HG02763 (cell line): Measurements from ENCODE around the gene COL12A1.
A peak's percentile ranks its signal among the peaks of the same experiment; 100 is the strongest.

Experiments used
- ATAC-seq: cut with Tn5 transposase; IDR thresholded peaks from one replicate; pipeline ENCODE4 v1.9.1; 2021; ENCODE audit warnings: mild to moderate bottlenecking, moderate library complexity; ENCODE audit not compliant: unreplicated experiment

The COL12A1 gene

GRCh38 chr6:75180864-75181263 lies 25.0 kb downstream of the COL12A1 start:
- no peak for ATAC-seq

DNA sequence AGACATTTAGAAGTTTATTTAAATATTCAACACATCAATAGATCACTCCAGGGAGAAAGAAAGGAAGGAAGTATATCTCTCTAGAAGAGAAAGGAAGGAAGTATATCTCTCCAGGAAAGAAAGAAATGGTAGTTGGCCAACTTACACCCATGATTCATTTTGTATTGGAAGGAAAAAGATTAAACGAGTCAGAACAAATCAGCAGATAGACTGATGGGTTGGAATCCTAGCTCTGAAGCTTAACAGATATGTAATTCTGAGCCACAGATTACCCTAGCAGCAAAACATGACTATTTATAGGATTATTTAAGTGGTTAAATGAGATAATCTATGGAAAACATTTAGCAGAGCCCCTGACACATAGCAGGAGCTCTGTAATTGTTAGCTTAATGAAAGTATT lies 27.1 kb downstream of the COL12A1 start:
- no peak for ATAC-seq

DNA sequence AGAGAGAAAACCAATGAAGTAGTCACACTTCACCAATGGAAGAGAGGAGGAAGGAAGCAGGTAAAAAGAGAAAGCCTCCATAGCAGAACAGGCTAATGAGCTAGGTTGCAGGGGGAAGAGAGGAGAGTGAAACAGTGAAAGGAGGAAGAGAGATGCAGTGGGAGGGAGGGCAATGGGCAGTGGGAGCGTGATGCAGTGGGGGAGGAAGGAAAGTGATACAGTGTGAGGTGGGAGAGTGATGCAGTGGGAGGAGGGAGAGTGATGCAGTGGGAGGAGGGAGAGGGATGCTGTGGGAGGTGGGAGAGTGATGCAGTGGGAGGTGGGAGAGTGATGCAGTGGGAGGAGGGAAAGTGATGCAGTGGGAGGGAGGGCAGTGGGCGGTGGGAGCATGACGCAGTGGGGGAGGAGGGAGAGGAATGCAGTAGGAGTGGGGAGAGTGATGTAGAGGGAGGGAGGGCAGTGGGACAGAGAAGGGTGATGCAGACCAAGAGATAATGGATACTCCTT lies 29.7 kb downstream of the COL12A1 start:
- ATAC-seq: no peak

DNA sequence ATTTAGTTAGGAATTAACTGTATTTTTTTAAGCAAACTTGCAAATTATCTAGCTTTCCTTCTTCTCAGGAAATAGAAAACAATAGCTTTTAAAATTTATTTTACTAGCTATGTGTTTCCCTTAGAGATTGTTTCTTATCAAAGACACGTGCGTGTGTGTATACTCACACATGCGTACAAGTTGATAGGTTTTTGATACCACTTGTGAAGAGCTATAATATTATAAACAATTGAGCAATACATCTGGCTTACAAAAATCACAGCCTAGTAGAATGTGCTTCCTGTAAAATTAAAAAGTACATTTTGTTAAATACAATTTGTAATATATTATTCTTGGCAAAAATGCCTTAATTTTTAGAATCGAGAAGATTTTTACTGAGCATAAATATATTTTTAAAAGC lies 33.9 kb downstream of the COL12A1 start:
- no peak for ATAC-seq

DNA sequence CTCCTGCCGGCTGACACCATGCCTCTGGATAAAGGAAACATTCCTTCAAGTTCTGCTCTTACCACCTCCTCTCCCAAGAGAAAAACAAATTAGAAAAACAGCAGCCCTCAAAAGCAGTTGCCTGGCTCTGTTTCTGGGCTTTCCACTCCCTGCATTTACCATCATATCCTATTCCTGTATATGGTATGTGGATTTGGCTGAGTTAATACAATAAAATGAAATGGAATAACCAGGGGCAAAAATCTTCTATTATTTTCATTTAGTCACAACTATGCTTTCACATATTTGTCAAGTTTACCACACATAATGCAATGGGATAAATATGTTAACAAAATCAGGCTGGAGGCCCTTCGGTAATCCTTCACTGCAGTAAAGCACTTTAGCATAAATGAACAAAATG lies 34.3 kb downstream of the COL12A1 start:
- ATAC-seq: no peak

DNA sequence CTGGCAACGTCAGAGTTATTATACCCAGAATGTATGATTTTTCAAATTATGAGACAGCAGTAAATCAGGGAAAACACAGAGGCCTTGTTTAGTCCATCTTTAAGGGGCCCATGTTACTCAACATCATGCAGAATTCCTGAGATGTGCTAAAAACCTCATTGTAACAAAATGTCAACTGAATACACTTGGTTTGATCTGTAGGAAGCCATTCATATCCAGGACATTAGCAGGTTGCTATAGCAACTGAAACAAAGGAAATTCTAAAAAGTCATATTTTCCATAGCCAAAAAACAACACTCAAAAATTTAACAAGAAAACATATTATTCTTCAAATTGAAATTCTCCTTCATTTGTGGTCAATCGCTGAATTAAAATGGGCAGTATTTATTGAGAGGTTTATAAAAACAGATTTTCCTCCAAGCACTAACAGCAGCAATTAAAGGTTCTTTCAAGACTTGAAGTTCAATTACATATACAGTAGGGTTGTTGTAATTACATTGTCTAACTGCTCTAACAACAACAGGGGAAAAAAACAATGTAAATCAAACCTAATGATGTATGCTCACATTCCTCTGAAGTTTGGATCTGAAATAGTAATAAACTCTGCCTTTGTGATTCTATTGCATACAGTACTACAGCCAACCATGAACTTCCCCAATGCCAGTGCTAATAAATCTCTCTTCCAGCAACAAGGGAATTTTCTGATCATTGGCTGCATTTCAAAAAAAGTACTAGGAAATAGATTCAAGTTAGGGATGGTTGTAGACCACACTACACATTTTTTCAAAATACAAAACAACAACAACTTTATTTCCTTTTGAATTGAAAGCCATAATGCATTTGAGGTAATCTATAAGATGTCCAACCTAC lies 34.9 kb downstream of the COL12A1 start:
- no peak for ATAC-seq

DNA sequence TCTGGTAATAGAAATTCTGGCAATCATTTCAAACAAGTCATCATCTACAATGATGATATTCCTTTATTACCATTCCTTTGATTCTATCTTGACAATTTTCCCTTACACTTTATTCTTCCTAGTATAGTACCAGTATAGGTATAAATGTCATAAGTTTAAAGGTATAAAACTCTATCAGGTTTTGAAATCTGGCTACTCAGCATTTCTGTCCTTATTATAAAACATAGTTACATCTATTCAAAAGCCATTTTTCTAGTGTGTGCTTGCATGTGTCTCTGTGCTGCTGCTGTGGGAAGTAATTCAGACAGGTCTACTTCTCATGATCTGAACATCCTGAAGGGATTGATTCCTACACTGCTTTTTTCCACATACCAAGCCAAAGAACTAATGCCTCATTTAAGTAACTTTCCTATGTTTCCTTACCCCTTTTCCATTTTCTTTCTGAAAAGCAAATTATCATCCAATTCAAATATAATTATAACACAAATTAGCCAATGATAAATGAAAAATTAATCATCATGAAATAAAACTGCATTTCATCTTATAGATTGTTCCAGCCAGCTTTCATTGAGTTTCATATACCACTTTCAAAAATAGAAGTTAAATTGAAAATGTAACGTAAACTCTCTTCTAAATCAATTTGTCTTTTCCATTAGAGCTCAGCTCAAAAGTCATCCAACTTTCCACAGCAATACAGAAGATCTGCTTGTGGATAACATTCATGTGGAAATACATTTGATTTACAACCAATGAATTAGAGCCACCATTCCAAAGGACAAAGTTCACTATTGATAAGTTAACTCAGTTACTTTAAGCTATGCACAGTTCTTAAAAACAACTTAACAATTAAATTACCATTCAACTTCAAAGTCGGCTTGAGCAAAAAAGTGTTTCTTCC lies 35.9 kb downstream of the COL12A1 start:
- ATAC-seq: no peak

GRCh38 chr6:75167851-75168250 lies 38.0 kb downstream of the COL12A1 start:
- ATAC-seq: no peak

DNA sequence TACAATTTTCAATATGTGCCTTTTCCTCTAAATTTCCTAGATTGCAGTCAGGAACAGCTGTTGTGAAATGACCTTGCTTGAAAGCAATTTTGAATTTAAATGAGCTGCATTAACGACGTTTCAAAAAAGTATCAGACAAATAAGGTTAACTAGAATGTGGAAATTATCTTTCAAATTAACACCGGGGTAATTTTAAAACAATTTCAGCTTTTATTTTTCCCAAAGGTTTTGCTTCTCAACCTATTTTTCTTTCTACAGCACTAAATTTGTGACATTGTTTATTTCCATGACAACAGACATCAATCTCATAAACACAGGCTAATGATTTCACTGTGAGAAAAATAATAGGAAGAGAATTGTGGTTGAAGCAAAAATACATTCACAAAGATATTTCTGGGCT lies 38.5 kb downstream of the COL12A1 start:
- ATAC-seq: no peak

DNA sequence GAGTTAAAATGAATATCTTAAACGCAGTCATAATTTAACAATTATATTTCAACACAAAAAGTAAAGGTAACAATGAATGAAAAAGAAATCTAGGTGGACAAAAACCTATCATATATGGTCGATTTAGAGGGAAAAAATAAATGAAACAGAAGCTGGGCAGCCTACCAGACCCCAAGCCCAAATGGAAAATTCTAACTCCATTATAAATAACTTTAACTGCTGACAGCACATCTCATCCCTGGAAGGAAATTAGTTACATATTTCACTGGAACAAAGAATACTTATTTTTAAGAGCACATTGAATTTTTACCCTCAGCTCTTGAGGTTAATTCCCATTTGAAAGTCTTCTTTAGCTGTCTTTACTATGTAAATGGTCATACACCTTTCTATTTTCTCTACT lies 39.1 kb downstream of the COL12A1 start:
- ATAC-seq: no peak

- ATAC-seq: no peak
Measured at GRCh38 chr6:75166236-75166635, 39.6 kb downstream of the COL12A1 start.

- ATAC-seq: no peak
Measured at GRCh38 chr6:75158176-75158575, 47.7 kb downstream of the COL12A1 start.

GRCh38 chr6:75157336-75157735 lies 48.5 kb downstream of the COL12A1 start:
- ATAC-seq: no peak

DNA sequence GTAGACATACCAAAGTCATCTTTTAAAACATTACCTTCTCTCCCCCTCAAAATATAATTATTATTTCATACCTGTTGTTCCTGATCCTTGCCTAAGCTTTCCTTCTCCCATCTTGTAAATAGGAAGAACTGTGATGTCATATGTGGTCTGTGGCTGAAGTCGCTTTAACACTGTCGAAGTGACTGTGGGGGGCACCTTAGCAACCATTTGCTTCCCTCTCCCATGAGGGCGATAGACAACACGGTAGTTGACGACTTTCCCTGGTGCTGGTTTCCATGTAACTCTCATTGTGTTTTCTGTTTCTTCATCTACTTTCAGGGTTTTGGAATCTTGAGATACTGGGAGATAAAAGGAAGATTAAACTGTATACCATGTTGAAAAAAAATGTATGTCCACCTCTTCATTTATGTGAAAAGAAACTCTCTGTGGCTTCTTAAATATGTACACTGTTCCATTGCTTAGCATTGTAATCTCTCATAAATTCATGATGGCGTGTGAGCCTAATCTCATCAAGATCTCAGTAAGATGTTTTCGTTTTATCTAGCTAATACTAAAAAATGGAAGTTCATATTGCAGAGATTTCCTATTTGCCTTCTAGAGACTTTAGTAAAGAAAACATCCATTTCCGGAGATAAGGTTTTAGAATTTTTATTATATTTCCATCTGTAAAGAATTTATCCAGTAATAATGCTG lies 49.5 kb downstream of the COL12A1 start:
- no peak for ATAC-seq

DNA sequence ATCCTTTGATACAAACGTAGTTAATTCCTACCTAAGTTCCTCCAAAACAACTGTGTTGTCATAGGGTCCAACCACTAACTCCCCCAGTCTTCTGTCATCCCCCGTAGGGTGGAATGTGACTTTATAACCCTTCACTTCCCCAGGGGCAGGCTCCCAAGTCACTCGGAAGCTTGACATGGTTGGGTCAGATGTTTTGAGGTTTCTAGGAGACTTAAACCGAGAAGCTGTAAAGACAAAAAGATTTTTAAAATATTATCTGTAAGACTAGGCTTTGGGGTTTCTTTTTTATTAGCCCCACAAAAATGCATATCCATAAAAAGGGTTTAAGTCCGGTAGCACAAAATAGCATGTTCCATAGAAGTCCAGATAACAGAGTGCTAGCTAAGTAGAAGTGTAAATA lies 50.2 kb downstream of the COL12A1 start:
- ATAC-seq: no peak

- no peak for ATAC-seq
Measured at GRCh38 chr6:75154973-75155372, 50.9 kb downstream of the COL12A1 start.

GRCh38 chr6:75150685-75151412 lies 55.0 kb downstream of the COL12A1 start:
- no peak for ATAC-seq

GRCh38 chr6:75149696-75150095 lies 56.2 kb downstream of the COL12A1 start:
- ATAC-seq: no peak

- ATAC-seq: no peak
Measured at GRCh38 chr6:75149240-75149639, 56.6 kb downstream of the COL12A1 start.

GRCh38 chr6:75147512-75147911 lies 58.3 kb downstream of the COL12A1 start:
- ATAC-seq: peak; percentile 94
